Neural cell (in vitro differentiated cells): ENCODE data around the gene NF2. TPM values are rescaled to one million over a fixed set of nuclear protein-coding genes. Genes with fewer than 3 reads are reported as not detected.

Experiments used
- H2AFZ ChIP-seq: fragments of 200-600, 300-800 bp; sonication (generic), shearing (Covaris generic); 2 replicates; pipeline ENCODE4 v1.6.0; 2014; ENCODE audit warnings: low read depth, mild to moderate bottlenecking, antibody characterized with exemption, low read length, moderate library complexity
- H3F3A ChIP-seq: fragments of 200-600 bp; shearing (Covaris generic); 2 replicates; pipeline ENCODE4 v1.6.1; 2016; ENCODE audit warnings: mild to moderate bottlenecking, moderate library complexity, mixed read lengths, antibody characterized with exemption, low read length; ENCODE audit not compliant: insufficient read depth, poor library complexity, severe bottlenecking
- H3K27ac ChIP-seq: fragments of 200-600, 300-800 bp; sonication (generic), shearing (Covaris generic); 2 replicates; pipeline ENCODE4 v1.5.1; 2014; ENCODE audit warnings: mild to moderate bottlenecking, low read length, moderate library complexity
- H3K27me3 ChIP-seq: fragments of 300-800, 200-600 bp; sonication (generic), shearing (Covaris generic); 2 replicates; pipeline ENCODE4 v1.6.0; 2014; ENCODE audit warnings: mild to moderate bottlenecking, low read depth, low read length, moderate library complexity; ENCODE audit not compliant: insufficient read depth
- H3K36me3 ChIP-seq: fragments of 300-800, 200-600 bp; sonication (generic), shearing (Covaris generic); 2 replicates; pipeline ENCODE4 v1.5.1; 2014; ENCODE audit warnings: mild to moderate bottlenecking, antibody characterized with exemption, low read length, moderate library complexity; ENCODE audit not compliant: insufficient read depth
- H3K4me2 ChIP-seq: fragments of 300-800, 200-600 bp; sonication (generic), shearing (Covaris generic); 2 replicates; pipeline ENCODE4 v1.6.0; 2014; ENCODE audit warnings: mild to moderate bottlenecking, low read length
- H3K4me3 ChIP-seq: fragments of 300-800, 200-600 bp; sonication (generic), shearing (Covaris generic); 2 replicates; pipeline ENCODE4 v1.5.1; 2014; ENCODE audit warnings: mild to moderate bottlenecking, low read length, moderate library complexity
- H3K79me2 ChIP-seq: fragments of 200-600 bp; shearing (Covaris generic); replicated peaks from 2 replicates; pipeline ENCODE4 v1.6.0; 2014; ENCODE audit warnings: mild to moderate bottlenecking, low read length, moderate library complexity; ENCODE audit not compliant: insufficient read depth
- H3K9ac ChIP-seq: fragments of 300-800, 200-600 bp; sonication (generic), shearing (Covaris generic); 2 replicates; pipeline ENCODE4 v1.6.1; 2016; ENCODE audit warnings: mild to moderate bottlenecking, low read length, mixed read lengths
- H3K9me2 ChIP-seq: fragments of 200-600 bp; shearing (Covaris generic); 2 replicates; pipeline ENCODE4 v1.6.1; 2016; ENCODE audit warnings: mild to moderate bottlenecking, low read length, mixed read lengths; ENCODE audit not compliant: insufficient read depth
- H3K9me3 ChIP-seq: fragments of 200-600, 300-800 bp; sonication (generic), shearing (Covaris generic); 2 replicates; pipeline ENCODE4 v1.6.1; 2016; ENCODE audit warnings: mild to moderate bottlenecking, mixed run types, low read length, moderate library complexity, mixed read lengths
- H4K20me1 ChIP-seq: fragments of 200-600 bp; shearing (Covaris generic); 2 replicates; pipeline ENCODE4 v1.6.1; 2016; ENCODE audit warnings: mild to moderate bottlenecking, mixed run types; ENCODE audit not compliant: insufficient read depth
- CTCF ChIP-seq: fragments of 450-650 bp; IDR thresholded peaks from 2 replicates; pipeline ENCODE4 v1.5.1; 2014; ENCODE audit warnings: antibody characterized with exemption, mild to moderate bottlenecking, moderate library complexity; ENCODE audit not compliant: poor library complexity, severe bottlenecking
- EP300 ChIP-seq: fragments of 450-650 bp; conservative IDR thresholded peaks from 2 replicates; pipeline ENCODE4 v1.6.1; 2014; ENCODE audit warnings: antibody characterized with exemption, mild to moderate bottlenecking, moderate library complexity; ENCODE audit not compliant: poor library complexity, severe bottlenecking
- EZH2 ChIP-seq: fragments of 200-600, 300-800 bp; shearing (Covaris generic), sonication (generic); IDR thresholded peaks from 2 replicates; pipeline ENCODE4 v1.6.1; 2014; ENCODE audit warnings: antibody characterized with exemption, low read length, borderline replicate concordance, mild to moderate bottlenecking; ENCODE audit not compliant: insufficient read depth, poor library complexity, severe bottlenecking
- MXI1 ChIP-seq: fragments of 450-650 bp; conservative IDR thresholded peaks from 2 replicates; pipeline ENCODE4 v1.6.1; 2014; ENCODE audit warnings: antibody characterized with exemption, mild to moderate bottlenecking; ENCODE audit not compliant: poor library complexity, severe bottlenecking
- POLR2AphosphoS5 ChIP-seq: IDR thresholded peaks from 2 replicates; pipeline ENCODE4 v1.6.1; 2012
- RAD21 ChIP-seq: fragments of 450-650 bp; conservative IDR thresholded peaks from 2 replicates; pipeline ENCODE4 v1.6.1; 2014; ENCODE audit warnings: antibody characterized with exemption, mild to moderate bottlenecking, moderate library complexity
- REST ChIP-seq: IDR thresholded peaks from 2 replicates; pipeline ENCODE4 v1.6.1; 2012; ENCODE audit warnings: borderline replicate concordance
- SMC3 ChIP-seq: fragments of 450-650 bp; conservative IDR thresholded peaks from 2 replicates; pipeline ENCODE4 v1.6.1; 2014; ENCODE audit warnings: antibody characterized with exemption, mild to moderate bottlenecking, moderate library complexity; ENCODE audit not compliant: poor library complexity
- TAF1 ChIP-seq: IDR thresholded peaks from 2 replicates; pipeline ENCODE4 v1.6.1; 2012; ENCODE audit warnings: low read depth
- polyA plus RNA-seq: library from polyadenylated mRNA; depleted of rRNA; stranded (reverse); fragments of >200 nt; gene quantifications from 2 replicates; pipeline ENCODE4 v1.2.3, GENCODE V29; 2014

NF2 gene
- polyA plus RNA-seq, 1 donor from 2014 or later, result 18.7 TPM

GRCh38 chr22:29631725-29632124 is 28.3 kb downstream of the NF2 start:
- Histone ChIP-seq H3K4me3 (no peak overlapping the region), H4K20me1 (no peaks in the 10 kb centered on the region), H3K27me3 (no peaks in the 10 kb centered on the region), H3K9me2 (no peaks in the 10 kb centered on the region), H3K9ac (no peak overlapping the region), H3K9me3 (no peaks in the 10 kb centered on the region), H3K4me2 (no peak overlapping the region), H3F3A (no peaks in the 10 kb centered on the region), H3K36me3 (no peaks in the 10 kb centered on the region), H3K27ac (no peak overlapping the region), H3K79me2 (no peaks in the 10 kb centered on the region), H2AFZ (no peak overlapping the region)
- TF ChIP-seq RAD21 (no peak), POLR2AphosphoS5 (no peak), EP300 (no peak), TAF1 (no peak), REST (no peak), CTCF (no peak), EZH2 (no peak), SMC3 (no peak), MXI1 (no peak)

GRCh38 chr22:29632672-29633071 is 29.2 kb downstream of the NF2 start:
- H4K20me1 ChIP-seq, result no peaks in the 10 kb centered on the region
- H3K27ac ChIP-seq, result no peak overlapping the region
- no peaks in the 10 kb centered on the region for H3K36me3 ChIP-seq
- no peaks in the 10 kb centered on the region for H3K9me3 ChIP-seq
- no peaks in the 10 kb centered on the region for H3K9me2 ChIP-seq
- H3K9ac ChIP-seq, result no peak overlapping the region
- no peak overlapping the region for H3K4me2 ChIP-seq
- no peak overlapping the region for H3K4me3 ChIP-seq
- no peaks in the 10 kb centered on the region for H3F3A ChIP-seq
- no peak overlapping the region for H2AFZ ChIP-seq
- TF ChIP-seq CTCF, result no peak
- no peak for TF ChIP-seq POLR2AphosphoS5
- TF ChIP-seq EP300, result no peak
- no peak for TF ChIP-seq TAF1
- TF ChIP-seq REST, result no peak
- TF ChIP-seq MXI1, result no peak
- no peak for TF ChIP-seq SMC3
- no peak for TF ChIP-seq RAD21
- no peak for TF ChIP-seq EZH2
- H3K79me2 ChIP-seq, result no peaks in the 10 kb centered on the region
- H3K27me3 ChIP-seq, result no peaks in the 10 kb centered on the region
